Gastrocnemius medialis (tissue), 4 donors: Measurements from ENCODE around the gene GHRL. TPM values are rescaled to one million over a fixed set of nuclear protein-coding genes. Genes with fewer than 3 reads are reported as not detected.

Source experiments
- ATAC-seq, 2 donors: fragments of 150-250 bp; one replicate each; pipeline ENCODE4 v1.9.1; 2016
- DNase-seq, 2 donors: peaks; one replicate each; pipeline ENCODE4 v3.0.0-alpha.2; 2019
- H3K27ac ChIP-seq, 4 donors: fragments of 200-600 bp; sonication (generic); 1 replicate in 1 of 4; 2 replicates in 3 of 4; pipeline ENCODE4 v1.5.1; 2016 to 2018; ENCODE audit warnings: mild to moderate bottlenecking in 2 of 4, moderate library complexity in 1 of 4
- H3K27me3 ChIP-seq, 3 donors: fragments of 200-600 bp; sonication (generic) in 2 of 3; 1 replicate in 1 of 3; 2 replicates in 2 of 3; pipeline versions ENCODE4 v1.5.1 to v1.6.0; 2016 to 2019; ENCODE audit warnings: mild to moderate bottlenecking in 1 of 3, moderate library complexity in 1 of 3
- H3K36me3 ChIP-seq, 2 donors: fragments of 200-600 bp; sonication (generic) in 1 of 2; one replicate each; pipeline ENCODE4 v1.5.1; 2017 to 2018
- H3K4me1 ChIP-seq, 2 donors: fragments of 200-600 bp; sonication (generic) in 1 of 2; one replicate each; pipeline ENCODE4 v1.5.1; 2016 to 2017; ENCODE audit warnings: mild to moderate bottlenecking in 2 of 2
- H3K4me3 ChIP-seq, 4 donors: fragments of 200-600 bp; sonication (generic) in 3 of 4; 1 replicate in 1 of 4; 2 replicates in 3 of 4; pipeline ENCODE4 v1.5.1; 2016 to 2019; ENCODE audit warnings: mild to moderate bottlenecking in 2 of 4
- H3K9me3 ChIP-seq, 3 donors: fragments of 200-600 bp; sonication (generic) in 2 of 3; 1 replicate in 1 of 3; 2 replicates in 2 of 3; pipeline ENCODE4 v1.5.1; 2016 to 2019
- POLR2A ChIP-seq, 2 donors: fragments of 450-650 bp; IDR thresholded peaks; one replicate each; pipeline ENCODE4 v1.6.1; 2017; ENCODE audit warnings: antibody characterized with exemption in 2 of 2, mild to moderate bottlenecking in 2 of 2, moderate library complexity in 2 of 2
- in situ Hi-C, 4 donors: fragments of 200-750 bp; cut with MboI; loops; one replicate each; pipeline versions ENCODE4 v1.15.0 to v1.8.0; 2017; ENCODE audit warnings: low sequenced_read_pairs in 4 of 4
- intact Hi-C: fragments of 100-400 bp; cut with DNase I; formaldehyde crosslinking; loops from one replicate; pipeline ENCODE4 v1.15.1; 2023; ENCODE audit warnings: low total_unique reads
- total RNA-seq, 4 donors: library from RNA; depleted of rRNA; stranded (reverse); fragments of >200 nt; gene quantifications; one replicate each; pipeline versions ENCODE4 v1.1.0 to v1.2.3, GENCODE V29; 2016
- TF ChIP-seq, protein P1 (sequence below), 5 experiments: fragments of 450-650 bp in 3 of 5; fragments of 200-600 bp in 2 of 5; sonication (generic) in 2 of 5; IDR thresholded peaks in 4 of 5; conservative IDR thresholded peaks in 1 of 5; 1 replicate in 4 of 5; 2 replicates in 1 of 5; pipeline ENCODE4 v1.5.1; 2016 to 2019; ENCODE audit warnings: antibody characterized with exemption in 5 of 5, mild to moderate bottlenecking in 3 of 5, moderate library complexity in 3 of 5

Gene GHRL
- total RNA-seq, 4 donors from 2014 or later: not detected

DNA sequence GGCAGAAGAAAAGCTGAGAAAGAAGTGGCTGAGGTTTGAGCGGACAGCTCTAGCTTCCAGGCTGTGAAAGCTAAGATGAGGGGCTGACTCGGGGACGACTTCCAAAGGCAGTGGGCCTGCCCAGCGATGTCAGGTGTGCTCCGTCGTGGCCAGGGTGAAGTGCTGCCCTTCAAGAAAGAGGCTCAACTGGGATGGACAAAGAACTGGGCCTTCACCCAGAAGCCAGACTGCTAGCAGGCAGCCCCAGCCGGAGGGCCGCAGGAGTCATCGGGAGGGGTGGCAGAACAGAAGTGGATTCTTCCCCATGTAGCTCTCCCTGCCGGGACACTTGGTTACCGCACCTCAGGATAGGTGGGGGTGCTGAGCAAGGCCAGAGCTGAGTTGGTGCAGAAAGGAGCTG is 41.3 kb upstream of the GHRL start:
- DNase-seq (no peak), ATAC-seq (peak in 1 of 2 donors; percentile 45)
- H3K4me3 ChIP-seq: no peak overlapping the region
- peaks cover 24 to 29% of the 10 kb centered on the region in 2 donors for H3K4me1 ChIP-seq
- no peaks in the 10 kb centered on the region for H3K36me3 ChIP-seq
- H3K27ac ChIP-seq: peak overlapping the region; percentile 86 to 93 (median 90)
- intact Hi-C loops: no loop called here
- TF ChIP-seq POLR2A (IDR thresholded peaks at IDR 0.05): no peak
- TF ChIP-seq, protein P1, sequence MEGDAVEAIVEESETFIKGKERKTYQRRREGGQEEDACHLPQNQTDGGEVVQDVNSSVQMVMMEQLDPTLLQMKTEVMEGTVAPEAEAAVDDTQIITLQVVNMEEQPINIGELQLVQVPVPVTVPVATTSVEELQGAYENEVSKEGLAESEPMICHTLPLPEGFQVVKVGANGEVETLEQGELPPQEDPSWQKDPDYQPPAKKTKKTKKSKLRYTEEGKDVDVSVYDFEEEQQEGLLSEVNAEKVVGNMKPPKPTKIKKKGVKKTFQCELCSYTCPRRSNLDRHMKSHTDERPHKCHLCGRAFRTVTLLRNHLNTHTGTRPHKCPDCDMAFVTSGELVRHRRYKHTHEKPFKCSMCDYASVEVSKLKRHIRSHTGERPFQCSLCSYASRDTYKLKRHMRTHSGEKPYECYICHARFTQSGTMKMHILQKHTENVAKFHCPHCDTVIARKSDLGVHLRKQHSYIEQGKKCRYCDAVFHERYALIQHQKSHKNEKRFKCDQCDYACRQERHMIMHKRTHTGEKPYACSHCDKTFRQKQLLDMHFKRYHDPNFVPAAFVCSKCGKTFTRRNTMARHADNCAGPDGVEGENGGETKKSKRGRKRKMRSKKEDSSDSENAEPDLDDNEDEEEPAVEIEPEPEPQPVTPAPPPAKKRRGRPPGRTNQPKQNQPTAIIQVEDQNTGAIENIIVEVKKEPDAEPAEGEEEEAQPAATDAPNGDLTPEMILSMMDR (IDR thresholded peaks at IDR 0.05 in 4 of 5, conservative IDR thresholded peaks at IDR 0.05 in 1 of 5): no peak
- H3K27me3 ChIP-seq: no peaks in the 10 kb centered on the region
- in situ Hi-C loops: no loop called here
- H3K9me3 ChIP-seq: no peaks in the 10 kb centered on the region

GRCh38 chr3:10333349-10333650 is 40.6 kb upstream of the GHRL start:
- Histone ChIP-seq H3K4me3 (no peak overlapping the region), H3K27me3 (no peaks in the 10 kb centered on the region), H3K36me3 (no peaks in the 10 kb centered on the region), H3K9me3 (no peaks in the 10 kb centered on the region), H3K4me1 (peaks cover 25 to 29% of the 10 kb centered on the region in 2 donors), H3K27ac (peak overlapping the region; percentile 86 to 93 (median 90))
- in situ Hi-C loops (no loop called here), intact Hi-C loops (no loop called here)
- DNase-seq (no peak), ATAC-seq (no peak)
- TF ChIP-seq, protein P1 (IDR thresholded peaks at IDR 0.05 in 4 of 5, conservative IDR thresholded peaks at IDR 0.05 in 1 of 5): no peak
- TF ChIP-seq POLR2A (IDR thresholded peaks at IDR 0.05): no peak

GRCh38 chr3:10332481-10333348 is 40.0 kb upstream of the GHRL start:
- Histone ChIP-seq H3K27me3 (no peaks in the 10 kb centered on the region), H3K4me1 (peaks cover 25 to 29% of the 10 kb centered on the region in 2 donors), H3K27ac (peak overlapping the region; percentile 86 to 93 (median 90)), H3K9me3 (no peaks in the 10 kb centered on the region), H3K4me3 (no peak overlapping the region), H3K36me3 (no peaks in the 10 kb centered on the region)
- in situ Hi-C loops (no loop called here), intact Hi-C loops (no loop called here)
- DNase-seq (no peak), ATAC-seq (no peak)
- TF ChIP-seq, protein P1 (IDR thresholded peaks at IDR 0.05 in 4 of 5, conservative IDR thresholded peaks at IDR 0.05 in 1 of 5): no peak
- no peak for TF ChIP-seq POLR2A (IDR thresholded peaks at IDR 0.05)

- H3K36me3 ChIP-seq: no peaks in the 10 kb centered on the region
Measured at GRCh38 chr3:10331320-10331719, 38.6 kb upstream of the GHRL start.

More at GRCh38 chr3:10331320-10331719, 38.6 kb upstream of the GHRL start:
- no peak for ATAC-seq
- Histone ChIP-seq H3K27ac (no peak overlapping the region), H3K27me3 (no peaks in the 10 kb centered on the region), H3K4me3 (no peak overlapping the region), H3K9me3 (no peaks in the 10 kb centered on the region), H3K4me1 (peaks cover 25 to 29% of the 10 kb centered on the region in 2 donors)
- no peak for DNase-seq
- TF ChIP-seq POLR2A (IDR thresholded peaks at IDR 0.05): no peak
- TF ChIP-seq, protein P1 (IDR thresholded peaks at IDR 0.05 in 4 of 5, conservative IDR thresholded peaks at IDR 0.05 in 1 of 5): no peak
- intact Hi-C loops: no loop called here
- in situ Hi-C loops: no loop called here
